ENCODE results near the gene MYO1F.

- TF ChIP-seq, protein P1, sequence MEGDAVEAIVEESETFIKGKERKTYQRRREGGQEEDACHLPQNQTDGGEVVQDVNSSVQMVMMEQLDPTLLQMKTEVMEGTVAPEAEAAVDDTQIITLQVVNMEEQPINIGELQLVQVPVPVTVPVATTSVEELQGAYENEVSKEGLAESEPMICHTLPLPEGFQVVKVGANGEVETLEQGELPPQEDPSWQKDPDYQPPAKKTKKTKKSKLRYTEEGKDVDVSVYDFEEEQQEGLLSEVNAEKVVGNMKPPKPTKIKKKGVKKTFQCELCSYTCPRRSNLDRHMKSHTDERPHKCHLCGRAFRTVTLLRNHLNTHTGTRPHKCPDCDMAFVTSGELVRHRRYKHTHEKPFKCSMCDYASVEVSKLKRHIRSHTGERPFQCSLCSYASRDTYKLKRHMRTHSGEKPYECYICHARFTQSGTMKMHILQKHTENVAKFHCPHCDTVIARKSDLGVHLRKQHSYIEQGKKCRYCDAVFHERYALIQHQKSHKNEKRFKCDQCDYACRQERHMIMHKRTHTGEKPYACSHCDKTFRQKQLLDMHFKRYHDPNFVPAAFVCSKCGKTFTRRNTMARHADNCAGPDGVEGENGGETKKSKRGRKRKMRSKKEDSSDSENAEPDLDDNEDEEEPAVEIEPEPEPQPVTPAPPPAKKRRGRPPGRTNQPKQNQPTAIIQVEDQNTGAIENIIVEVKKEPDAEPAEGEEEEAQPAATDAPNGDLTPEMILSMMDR (IDR thresholded peaks at IDR 0.05), result no peak
- no peak for TF ChIP-seq POLR2A (IDR thresholded peaks at IDR 0.05)
These were observed 75.3 kb downstream of the MYO1F start for GRCh38 chr19:8501981-8502380.
